ENCODE measurements around the gene RBM39. TPM values are rescaled to one million over a fixed set of nuclear protein-coding genes. Genes with fewer than 3 reads are reported as not detected.
A peak's percentile ranks its signal among the peaks of the same experiment; 100 is the strongest.

RBM39 gene
- total and polyA plus RNA-seq, 2 of the 13 experiments (the other 11 are each of a cell fraction or from before 2014, with no cell fraction given) = 788 to 920 TPM

GRCh38 chr20:35729836-35730582, 12.1 kb downstream of the RBM39 start (continued):
- 0 out of 2 replicates have a peak, but pooled peaks have one; percentile 10 for TF ChIP-seq POLR2AphosphoS5 (IDR thresholded peaks at IDR 0.05; ENCODE audit: low read depth, low read length)

GRCh38 chr20:35729283-35729807, 12.7 kb downstream of the RBM39 start:
- no peak for ATAC-seq
- no peak overlapping the region for H3K4me3 ChIP-seq (replicated peaks in 1 of 3; ENCODE audit: insufficient read depth in 1 of 3, low read depth in 2 of 3, low read length in 3 of 3)
- H4K20me1 ChIP-seq (ENCODE audit: insufficient read depth, low read length) = peaks cover 97% of the 10 kb centered on the region
- TF ChIP-seq PAF1 (CRISPR knock-in tag; IDR thresholded peaks at IDR 0.05) (peak; percentile 68; the same call in 1 of the 2 replicates), POLR2G (IDR thresholded peaks at IDR 0.05; ENCODE audit: low read depth, low read length) (peak; percentile 61), HNRNPUL1 (IDR thresholded peaks at IDR 0.05; ENCODE audit: low read depth, low read length) (no peak), KIAA2018 (CRISPR knock-in tag; IDR thresholded peaks at IDR 0.05; ENCODE audit: borderline replicate concordance) (no peak), FOXM1 (CRISPR knock-in tag; IDR thresholded peaks at IDR 0.05) (no peak), ZNF503 (CRISPR knock-in tag; IDR thresholded peaks at IDR 0.05) (no peak), ZNF660 (CRISPR knock-in tag; IDR thresholded peaks at IDR 0.05; ENCODE audit: borderline replicate concordance, low read depth) (no peak), RBM22 (optimal IDR thresholded peaks at IDR 0.05; ENCODE audit: low read length) (peak; percentile 96)

More at GRCh38 chr20:35729283-35729807, 12.7 kb downstream of the RBM39 start:
- H3K9me3 ChIP-seq (ENCODE audit: low read length) = no peaks in the 10 kb centered on the region
- H3K27ac ChIP-seq (ENCODE audit: extremely low read length, insufficient read depth, low read length) = no peak overlapping the region
- no peak overlapping the region for H2AFZ ChIP-seq (ENCODE audit: low read length)
- intact Hi-C loops (cut with micrococcal nuclease; ENCODE audit: unreplicated experiment) (no loop called here), in situ Hi-C loops (cut with HindIII; ENCODE audit: extremely low pct_ligation_motif_present, low pct_unique_long_range_greater_than_20kb) (no loop called here)
- no peak for DNase-seq (ENCODE audit: low spot score)
- no peaks in the 10 kb centered on the region for H3K27me3 ChIP-seq (ENCODE audit: control insufficient read depth in 1 of 2, insufficient read depth in 2 of 2, low read length in 2 of 2)
- H3K4me1 ChIP-seq (ENCODE audit: insufficient read depth, low read length) = peaks cover 38% of the 10 kb centered on the region
- no peak overlapping the region for H3K4me2 ChIP-seq (ENCODE audit: low read depth, low read length)
- no peak overlapping the region for H3K9ac ChIP-seq (ENCODE audit: insufficient read depth, low read depth, low read length)
- no TSS peak for BruUV-seq (replicated peaks)
- peaks cover 54 to 94% of the 10 kb centered on the region in 2 experiments for H3K36me3 ChIP-seq (replicated peaks in 1 of 2; ENCODE audit: control insufficient read depth in 1 of 2, insufficient read depth in 2 of 2, low read length in 2 of 2)
- WGBS (ENCODE audit: low lambda C conversion rate) = 97% methylated on average over 7 of the region's 7 CpGs
- no peak for FAIRE-seq
- ChIA-PET POLR2A (interaction anchor here (9.2 to 16.7 kb wide), 2 partner anchors 12 to 20 kb away, joined by 211 to 319 read pairs; partner anchors contain the start of genes NFS1, RBM39 and ROMO1), CTCF (ENCODE audit: low intra/inter-chr PET ratio, low total read pairs) (no interaction called here)
- H3K79me2 ChIP-seq (ENCODE audit: insufficient read depth, low read length) = peaks cover 90% of the 10 kb centered on the region
